K562 (cell line): ENCODE data around the gene EXOC4.

Experiments used
- POLR2A ChIP-seq: fragments of 450-650 bp; conservative IDR thresholded peaks from 2 replicates; pipeline ENCODE4 v1.6.1; 2016
- SMAD3 ChIP-seq: fragments of 450-650 bp; formaldehyde crosslinking; conservative IDR thresholded peaks from 2 replicates; pipeline ENCODE4 v1.4.0; 2020; ENCODE audit warnings: mild to moderate bottlenecking
- TF ChIP-seq, protein P1 (sequence below), 3 experiments: IDR thresholded peaks in 2 of 3; conservative IDR thresholded peaks in 1 of 3; 2 replicates each; pipeline ENCODE4 v1.5.1; 2011 to 2012; ENCODE audit warnings: low read length in 3 of 3, mild to moderate bottlenecking in 3 of 3, control low read depth in 2 of 3, improper control_type of control experiment in 1 of 3, inconsistent platforms in 1 of 3, low read depth in 1 of 3, mixed read lengths in 1 of 3, moderate library complexity in 1 of 3; ENCODE audit not compliant: insufficient read depth in 2 of 3
- TF ChIP-seq, protein P2 (sequence below): sonication (generic); formaldehyde crosslinking; IDR thresholded peaks from 2 replicates; pipeline ENCODE4 v1.9.0; 2022; ENCODE audit warnings: mild to moderate bottlenecking, missing genetic modification reagents

DNA sequence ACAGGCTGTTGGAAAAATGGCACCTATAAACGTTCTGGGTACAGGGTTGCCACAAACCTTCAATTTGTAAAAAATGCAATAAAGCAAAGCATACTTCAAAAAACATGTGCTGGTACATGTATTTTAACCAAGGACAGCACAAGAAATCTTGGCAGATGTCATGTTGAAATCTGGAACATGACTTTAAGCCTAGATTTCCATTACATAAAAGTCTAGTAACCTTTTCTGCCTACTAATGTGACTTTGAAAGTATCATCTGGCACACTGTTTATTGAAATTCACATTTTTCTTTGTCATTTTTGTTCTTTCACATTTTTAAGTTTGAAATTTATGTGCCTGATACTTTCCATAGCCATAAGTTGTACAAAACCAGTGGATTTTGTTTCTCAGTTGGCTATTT lies 296.8 kb downstream of the EXOC4 start:
- TF ChIP-seq, protein P1, sequence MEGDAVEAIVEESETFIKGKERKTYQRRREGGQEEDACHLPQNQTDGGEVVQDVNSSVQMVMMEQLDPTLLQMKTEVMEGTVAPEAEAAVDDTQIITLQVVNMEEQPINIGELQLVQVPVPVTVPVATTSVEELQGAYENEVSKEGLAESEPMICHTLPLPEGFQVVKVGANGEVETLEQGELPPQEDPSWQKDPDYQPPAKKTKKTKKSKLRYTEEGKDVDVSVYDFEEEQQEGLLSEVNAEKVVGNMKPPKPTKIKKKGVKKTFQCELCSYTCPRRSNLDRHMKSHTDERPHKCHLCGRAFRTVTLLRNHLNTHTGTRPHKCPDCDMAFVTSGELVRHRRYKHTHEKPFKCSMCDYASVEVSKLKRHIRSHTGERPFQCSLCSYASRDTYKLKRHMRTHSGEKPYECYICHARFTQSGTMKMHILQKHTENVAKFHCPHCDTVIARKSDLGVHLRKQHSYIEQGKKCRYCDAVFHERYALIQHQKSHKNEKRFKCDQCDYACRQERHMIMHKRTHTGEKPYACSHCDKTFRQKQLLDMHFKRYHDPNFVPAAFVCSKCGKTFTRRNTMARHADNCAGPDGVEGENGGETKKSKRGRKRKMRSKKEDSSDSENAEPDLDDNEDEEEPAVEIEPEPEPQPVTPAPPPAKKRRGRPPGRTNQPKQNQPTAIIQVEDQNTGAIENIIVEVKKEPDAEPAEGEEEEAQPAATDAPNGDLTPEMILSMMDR (IDR thresholded peaks at IDR 0.05 in 2 of 3, conservative IDR thresholded peaks at IDR 0.05 in 1 of 3; ENCODE audit: insufficient read depth in 2 of 3, low read depth in 1 of 3, low read length in 3 of 3): no peak
- TF ChIP-seq, protein P2, sequence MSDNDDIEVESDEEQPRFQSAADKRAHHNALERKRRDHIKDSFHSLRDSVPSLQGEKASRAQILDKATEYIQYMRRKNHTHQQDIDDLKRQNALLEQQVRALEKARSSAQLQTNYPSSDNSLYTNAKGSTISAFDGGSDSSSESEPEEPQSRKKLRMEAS (CRISPR knock-in tag): no peak
- TF ChIP-seq SMAD3 (CRISPR knock-in tag): no peak
- no peak for TF ChIP-seq POLR2A
